Ramos (cell line): ENCODE measurements around the gene PDAP1.
"Not testable (repeated sequence)": the region's sequence is repeated elsewhere in the genome, so short reads cannot be mapped to it uniquely, and the experiment has no call there.

Experiments
- in situ Hi-C: fragments of 300-500 bp; cut with MboI; formaldehyde crosslinking; loops from one replicate; pipeline ENCODE4 v1.14.3; 2022; ENCODE audit warnings: low sequenced_read_pairs; ENCODE audit not compliant: unreplicated experiment

The PDAP1 gene

GRCh38 chr7:99397297-99397983 lies 11.0 kb downstream of the PDAP1 start:
- in situ Hi-C loops, result no loop called here

DNA sequence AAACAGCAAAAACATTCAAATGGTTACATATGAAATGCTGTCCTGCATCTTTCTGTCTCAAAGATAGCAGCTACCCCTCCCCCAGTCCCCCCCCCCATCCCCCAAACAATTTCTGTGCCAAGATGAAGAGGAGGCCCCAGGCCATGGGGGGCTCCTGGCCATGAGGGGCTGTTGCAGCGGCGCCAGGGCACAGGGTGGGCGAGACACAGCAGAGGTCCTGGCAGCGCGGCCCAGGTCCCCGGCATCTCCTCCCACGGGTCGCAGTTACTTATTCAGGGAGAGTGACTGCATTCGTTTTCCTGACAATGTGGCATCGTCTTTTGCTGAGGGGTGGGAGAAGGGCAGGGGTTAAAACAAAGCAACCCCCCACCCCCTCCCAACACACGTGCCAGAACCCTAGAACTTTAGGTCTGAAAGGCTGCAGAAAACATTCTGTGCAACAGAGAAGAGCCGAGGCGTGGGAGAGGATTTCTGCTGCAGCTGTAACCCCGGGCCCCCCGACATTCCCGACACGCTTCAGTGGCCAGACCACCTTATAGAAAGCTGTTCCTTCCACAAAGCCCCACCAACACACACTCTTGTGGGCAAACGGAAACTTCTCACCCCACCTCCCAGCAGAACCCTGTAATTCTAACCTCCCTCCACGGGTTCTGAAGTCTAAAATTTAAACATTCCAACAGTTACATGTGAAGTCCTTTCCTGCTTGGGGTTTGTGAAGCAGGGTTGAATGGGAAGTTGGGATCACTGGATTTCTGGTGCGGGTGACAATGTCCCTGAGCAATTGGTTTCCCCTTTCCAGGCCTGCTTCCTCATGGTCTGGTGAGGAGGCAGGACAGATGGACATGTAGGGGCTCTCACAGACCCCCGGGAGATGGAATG lies 11.7 kb downstream of the PDAP1 start:
- in situ Hi-C loops, result no loop called here

DNA sequence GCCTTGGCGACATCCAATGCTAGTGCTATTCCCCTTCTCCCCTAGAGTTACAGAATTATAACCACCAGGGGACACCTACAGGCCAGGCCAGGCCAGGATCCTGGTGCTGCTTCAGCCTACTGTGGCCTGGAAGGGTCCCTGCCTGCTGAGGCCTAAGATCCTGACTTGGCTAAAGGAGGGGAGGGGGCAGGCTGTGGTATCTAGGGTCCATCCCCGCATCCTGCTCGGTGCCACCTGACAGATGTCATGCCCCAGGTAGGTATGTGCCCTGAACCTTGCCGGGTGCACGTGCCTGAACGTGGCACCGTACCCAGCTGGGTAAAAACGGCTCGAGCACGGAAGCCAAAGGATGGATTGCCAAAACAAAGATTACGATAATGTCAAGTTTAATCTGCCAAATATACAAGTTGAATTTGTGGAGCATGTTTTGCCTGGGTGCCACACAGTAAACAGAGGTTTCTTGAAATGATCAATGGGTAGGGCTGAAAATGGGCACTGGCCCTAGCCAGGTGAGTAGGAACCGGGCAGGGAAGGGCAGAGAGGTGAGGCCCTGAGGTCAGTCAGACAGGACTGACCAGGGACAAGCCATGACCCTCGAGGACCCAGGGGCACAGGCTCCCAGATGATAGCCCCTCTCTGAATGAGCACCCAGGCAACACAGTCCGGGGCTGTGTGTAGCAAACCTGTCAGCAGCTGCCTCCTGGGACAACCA lies 12.6 kb downstream of the PDAP1 start:
- in situ Hi-C loops, result no loop called here

DNA sequence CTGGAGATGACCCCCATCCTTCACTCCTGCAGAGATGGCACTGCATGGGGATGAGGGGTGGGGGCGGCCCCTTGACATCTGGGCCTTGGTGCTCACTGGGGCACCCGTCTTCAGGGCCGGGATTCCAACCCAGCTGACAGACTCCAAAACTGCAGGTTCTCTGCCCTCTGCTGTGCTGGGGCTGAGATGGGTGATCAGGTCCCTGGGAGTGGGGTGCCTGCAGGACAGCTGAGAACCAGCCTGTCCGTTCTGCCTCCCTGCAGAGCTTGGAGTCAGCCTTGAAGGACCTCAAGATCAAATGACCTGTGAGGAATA lies 14.3 kb downstream of the PDAP1 start:
- in situ Hi-C loops, result no loop called here

- in situ Hi-C loops, result no loop called here
Measured at GRCh38 chr7:99393355-99394187, 14.8 kb downstream of the PDAP1 start.

- in situ Hi-C loops, result no loop called here
Measured at GRCh38 chr7:99392659-99393354, 15.6 kb downstream of the PDAP1 start.

- in situ Hi-C loops, result no loop called here
Measured at GRCh38 chr7:99392046-99392445, 16.4 kb downstream of the PDAP1 start.

DNA sequence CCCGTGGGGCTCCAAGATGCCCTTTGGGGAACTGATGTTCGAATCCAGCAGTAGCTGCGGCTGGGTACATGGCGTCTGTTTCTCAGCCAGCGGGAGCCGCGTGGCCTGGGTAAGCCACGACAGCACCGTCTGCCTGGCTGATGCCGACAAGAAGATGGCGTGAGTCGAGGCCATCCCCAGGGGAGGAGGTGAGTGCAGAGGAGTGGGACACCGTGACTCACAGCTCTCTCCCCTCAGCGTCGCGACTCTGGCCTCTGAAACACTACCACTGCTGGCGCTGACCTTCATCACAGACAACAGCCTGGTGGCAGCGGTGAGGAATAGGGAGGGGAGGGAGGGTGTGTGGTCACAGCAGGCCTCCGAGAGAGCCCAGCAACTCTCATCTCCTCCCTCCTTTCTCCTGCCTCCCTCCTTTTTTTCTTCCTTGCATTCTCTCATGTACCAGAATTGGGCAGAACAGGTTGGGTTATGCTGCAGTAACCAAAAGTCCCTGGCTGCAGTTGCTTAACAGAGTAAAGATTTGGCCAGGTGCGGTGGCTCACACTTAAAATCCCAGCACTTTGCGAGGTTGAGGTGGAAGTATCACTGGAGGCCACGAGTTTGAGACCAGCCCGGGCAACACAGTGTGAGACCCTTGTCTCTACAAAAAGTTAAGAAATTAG lies 17.3 kb downstream of the PDAP1 start:
- in situ Hi-C loops, result no loop called here

DNA sequence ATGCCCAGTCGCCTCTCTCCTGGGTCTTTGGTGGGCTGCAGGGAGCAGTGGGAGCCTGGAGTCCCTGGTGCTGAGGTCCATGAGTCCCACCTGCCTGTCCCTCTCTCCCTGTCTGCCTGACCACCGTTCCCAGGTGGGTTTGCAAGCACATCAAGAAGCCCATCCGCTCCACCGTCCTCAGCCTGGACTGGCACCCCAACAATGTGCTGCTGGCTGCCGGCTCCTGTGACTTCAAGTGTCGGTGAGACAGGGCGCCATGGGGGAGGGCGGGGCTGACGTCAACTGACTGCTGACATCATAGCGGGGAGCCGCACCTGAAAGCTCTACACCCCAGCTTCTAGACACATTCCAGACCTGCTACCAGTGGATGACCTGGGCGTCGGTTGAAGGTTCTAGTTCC lies 18.6 kb downstream of the PDAP1 start:
- in situ Hi-C loops, result no loop called here

GRCh38 chr7:99387912-99388311 lies 20.5 kb downstream of the PDAP1 start:
- in situ Hi-C loops, result no loop called here

DNA sequence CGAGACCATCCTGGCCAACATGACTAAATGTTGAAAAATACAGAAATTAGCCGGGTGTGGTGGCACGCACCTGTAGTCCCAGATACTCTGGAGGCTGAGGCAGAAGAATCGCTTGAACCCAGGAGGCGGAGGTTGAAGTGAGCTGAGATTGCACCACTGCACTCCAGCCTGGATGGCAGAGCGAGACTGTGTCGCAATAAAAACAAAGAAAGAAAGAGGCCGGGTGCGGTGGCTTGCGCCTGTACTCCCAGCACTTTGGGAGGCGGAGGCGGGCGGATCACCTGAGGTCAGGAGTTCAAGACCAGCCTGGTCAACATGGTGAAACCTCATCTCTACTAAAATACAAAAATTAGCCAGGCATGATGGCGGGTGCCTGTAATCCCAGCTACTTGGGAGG lies 21.2 kb downstream of the PDAP1 start:
- in situ Hi-C loops, result not testable (repeated sequence)

DNA sequence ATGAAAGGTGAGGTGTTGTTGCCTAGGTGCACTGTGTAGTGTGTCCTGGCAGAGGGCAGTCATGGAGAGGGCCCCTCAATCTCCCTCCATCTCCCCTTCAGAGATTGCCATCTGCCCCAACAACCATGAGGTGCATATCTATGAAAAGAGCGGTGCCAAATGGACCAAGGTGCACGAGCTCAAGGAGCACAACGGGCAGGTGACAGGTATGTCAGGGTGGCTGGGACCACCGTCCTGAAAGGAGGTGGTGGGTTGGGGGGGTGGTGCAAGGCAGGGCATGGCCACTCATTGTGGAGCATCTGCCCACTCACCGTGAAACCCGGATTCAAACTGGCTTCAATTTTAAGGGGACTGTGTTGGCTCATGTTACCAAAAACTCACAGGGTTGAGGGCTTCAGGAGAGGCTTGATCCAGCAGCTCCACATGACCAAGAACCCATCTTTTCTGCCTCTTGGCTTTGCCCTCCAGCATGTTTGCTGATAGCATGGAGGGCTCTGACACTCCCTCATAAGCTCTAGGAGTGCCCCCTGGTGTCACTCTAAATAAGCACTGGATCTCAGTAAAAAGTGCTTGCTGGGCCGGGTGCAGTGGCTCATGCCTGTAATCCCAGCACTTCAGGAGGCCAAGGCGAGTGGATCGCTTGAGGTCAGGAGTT lies 21.7 kb downstream of the PDAP1 start:
- in situ Hi-C loops, result no loop called here

- in situ Hi-C loops, result no loop called here
Measured at GRCh38 chr7:99385564-99385963, 22.8 kb downstream of the PDAP1 start.

DNA sequence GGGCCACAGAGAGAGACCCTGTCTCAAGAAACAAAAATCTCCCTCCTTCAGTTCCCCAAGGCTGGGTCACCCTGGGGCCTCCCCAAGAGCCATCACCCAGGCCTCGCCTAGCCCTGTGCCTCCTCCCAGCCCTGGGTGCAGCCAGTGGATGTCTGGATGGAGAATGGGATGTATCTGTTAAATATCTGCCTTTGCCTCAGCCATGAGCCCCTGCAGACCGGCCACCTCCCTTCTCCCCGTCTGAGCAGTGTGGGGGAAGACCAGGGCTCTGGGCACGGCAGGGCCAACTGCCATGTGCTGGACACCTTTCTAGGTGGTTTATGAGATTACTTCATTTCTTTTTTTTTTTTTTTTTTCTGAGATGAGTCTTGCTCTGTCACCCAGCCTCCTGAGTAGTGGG lies 23.9 kb downstream of the PDAP1 start:
- in situ Hi-C loops, result no loop called here

DNA sequence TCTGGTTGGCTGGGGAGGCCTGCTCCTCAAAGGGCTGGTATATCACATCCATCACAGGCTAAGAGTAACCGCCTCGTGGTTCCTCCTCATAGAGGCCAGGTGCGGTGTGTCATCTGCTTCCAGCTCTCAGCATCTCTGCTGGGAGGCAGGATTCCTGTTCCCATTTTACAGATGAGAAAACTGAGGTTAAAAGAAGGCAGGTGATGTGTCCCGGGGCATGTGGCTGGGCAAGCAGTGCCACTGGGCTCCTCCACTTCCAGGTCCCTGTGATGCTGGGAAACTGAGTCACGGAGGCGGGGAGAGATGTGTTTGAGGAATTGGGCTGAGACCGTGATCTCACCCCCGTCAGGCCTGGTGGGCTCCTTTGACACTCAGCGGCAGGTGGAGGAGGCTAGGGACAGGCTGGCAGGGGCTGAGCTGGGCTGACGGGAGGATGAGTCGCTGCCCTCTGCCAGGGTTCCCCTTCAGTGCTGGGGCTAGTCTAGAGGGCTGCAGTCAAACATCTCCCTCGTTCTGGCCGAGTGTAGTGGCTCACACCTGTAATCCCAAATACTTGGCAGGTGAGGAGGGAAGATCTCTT lies 24.5 kb downstream of the PDAP1 start:
- in situ Hi-C loops, result no loop called here

GRCh38 chr7:99383203-99383602 lies 25.2 kb downstream of the PDAP1 start:
- in situ Hi-C loops, result no loop called here

- in situ Hi-C loops, result no loop called here
Measured at GRCh38 chr7:99381664-99382075, 26.7 kb downstream of the PDAP1 start.
